ENCODE results near the gene NOS1AP. TPM values are rescaled to one million over a fixed set of nuclear protein-coding genes. Genes with fewer than 3 reads are reported as not detected.

The NOS1AP gene
- total and polyA plus RNA-seq, 2 donors (not counting 3 experiments of a cell fraction or from before 2014, with no cell fraction given): 1.3 to 5.4 TPM

DNA sequence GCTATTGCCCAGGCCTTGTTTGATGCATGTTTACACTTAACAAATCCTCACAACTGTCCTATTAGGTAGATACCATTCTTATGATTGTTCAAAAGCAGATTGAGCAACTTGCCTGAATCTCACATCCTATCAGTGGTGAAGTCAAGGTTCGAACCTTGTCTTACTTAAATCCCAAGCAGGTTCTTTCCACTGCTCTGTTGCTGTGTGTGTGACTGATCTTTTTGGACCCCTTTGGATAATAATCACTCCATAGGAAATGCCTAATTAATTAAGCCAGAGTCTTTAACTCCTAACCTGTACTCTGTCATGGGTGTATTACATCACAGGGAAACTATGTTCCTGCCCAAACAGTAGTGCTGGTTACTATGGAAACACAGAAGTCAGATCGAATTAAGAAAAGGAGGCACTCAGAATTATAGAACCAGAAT, 222.9 kb downstream of the NOS1AP start:
- Histone ChIP-seq H3K79me2 (ENCODE audit: control insufficient read depth, insufficient read depth, low read length) (no peaks in the 10 kb centered on the region), H3K4me3 (replicated peaks in 1 of 3; ENCODE audit: insufficient read depth in 1 of 3, low read depth in 1 of 3, low read length in 3 of 3) (no peak overlapping the region), H3K27ac (ENCODE audit: insufficient read depth, low read depth, low read length) (no peak overlapping the region), H3K27me3 (ENCODE audit: control insufficient read depth in 2 of 2, insufficient read depth in 2 of 2, low read length in 2 of 2) (no peaks in the 10 kb centered on the region), H4K20me1 (replicated peaks; ENCODE audit: control insufficient read depth, extremely low read depth, insufficient read depth, low read length) (no peaks in the 10 kb centered on the region), H2AFZ (ENCODE audit: low read depth, low read length) (no peak overlapping the region), H3K9me1 (replicated peaks; ENCODE audit: control insufficient read depth, extremely low read depth, insufficient read depth, low read length) (no peaks in the 10 kb centered on the region), H3K4me2 (ENCODE audit: insufficient read depth, low read length) (no peak overlapping the region), H3K36me3 (ENCODE audit: control insufficient read depth in 2 of 2, extremely low read depth in 1 of 2, insufficient read depth in 2 of 2, low read length in 2 of 2) (no peaks in the 10 kb centered on the region), H3K9ac (replicated peaks; ENCODE audit: extremely low read depth, insufficient read depth, low read length) (no peak overlapping the region), H3K4me1 (ENCODE audit: control insufficient read depth, extremely low read depth, insufficient read depth, low read length) (no peaks in the 10 kb centered on the region), H3K9me3 (replicated peaks; ENCODE audit: control insufficient read depth, insufficient read depth, low read length) (no peaks in the 10 kb centered on the region)
- POLR2A ChIA-PET: no interaction called here
- DNase-seq (ENCODE audit: low read depth, low spot score) (no peak), FAIRE-seq (no peak)
- BruUV-seq (replicated peaks): no TSS peak
- no peak for TF ChIP-seq FOS (IDR thresholded peaks at IDR 0.05; ENCODE audit: borderline replicate concordance, insufficient read depth, low read length)
- intact Hi-C loops (cut with micrococcal nuclease) (no loop called here), dilution Hi-C loops (cut with MboI; ENCODE audit: extremely low pct_ligation_motif_present, low sequenced_read_pairs) (no loop called here)
- CTCF ChIA-PET: no interaction called here

- H3K27ac ChIP-seq (ENCODE audit: insufficient read depth, low read depth, low read length): no peak overlapping the region
- H3K4me1 ChIP-seq (ENCODE audit: control insufficient read depth, extremely low read depth, insufficient read depth, low read length): no peaks in the 10 kb centered on the region
- H3K9me1 ChIP-seq (replicated peaks; ENCODE audit: control insufficient read depth, extremely low read depth, insufficient read depth, low read length): no peaks in the 10 kb centered on the region
- no peak overlapping the region for H2AFZ ChIP-seq (ENCODE audit: low read depth, low read length)
- DNase-seq (ENCODE audit: low read depth, low spot score) (no peak), FAIRE-seq (no peak)
- dilution Hi-C loops (cut with MboI; ENCODE audit: extremely low pct_ligation_motif_present, low sequenced_read_pairs) (no loop called here), intact Hi-C loops (cut with micrococcal nuclease) (no loop called here)
- ChIA-PET CTCF (no interaction called here), POLR2A (no interaction called here)
- H3K79me2 ChIP-seq (ENCODE audit: control insufficient read depth, insufficient read depth, low read length): no peaks in the 10 kb centered on the region
- no peaks in the 10 kb centered on the region for H3K9me3 ChIP-seq (replicated peaks; ENCODE audit: control insufficient read depth, insufficient read depth, low read length)
- H3K4me3 ChIP-seq (replicated peaks in 1 of 3; ENCODE audit: insufficient read depth in 1 of 3, low read depth in 1 of 3, low read length in 3 of 3): no peak overlapping the region
- H3K27me3 ChIP-seq (ENCODE audit: control insufficient read depth in 2 of 2, insufficient read depth in 2 of 2, low read length in 2 of 2): no peaks in the 10 kb centered on the region
- H4K20me1 ChIP-seq (replicated peaks; ENCODE audit: control insufficient read depth, extremely low read depth, insufficient read depth, low read length): no peaks in the 10 kb centered on the region
- no peak overlapping the region for H3K4me2 ChIP-seq (ENCODE audit: insufficient read depth, low read length)
- no TSS peak for BruUV-seq (replicated peaks)
- H3K36me3 ChIP-seq (ENCODE audit: control insufficient read depth in 2 of 2, extremely low read depth in 1 of 2, insufficient read depth in 2 of 2, low read length in 2 of 2): no peaks in the 10 kb centered on the region
- H3K9ac ChIP-seq (replicated peaks; ENCODE audit: extremely low read depth, insufficient read depth, low read length): no peak overlapping the region
- TF ChIP-seq MYC (IDR thresholded peaks at IDR 0.05; ENCODE audit: low read depth, low read length): no peak
- TF ChIP-seq MAX (IDR thresholded peaks at IDR 0.05; ENCODE audit: insufficient read depth, insufficient read length): no peak
Observed at GRCh38 chr1:162293073-162293692, 223.7 kb downstream of the NOS1AP start.
